ENCODE measurements around the gene WAPL.

The WAPL gene

DNA sequence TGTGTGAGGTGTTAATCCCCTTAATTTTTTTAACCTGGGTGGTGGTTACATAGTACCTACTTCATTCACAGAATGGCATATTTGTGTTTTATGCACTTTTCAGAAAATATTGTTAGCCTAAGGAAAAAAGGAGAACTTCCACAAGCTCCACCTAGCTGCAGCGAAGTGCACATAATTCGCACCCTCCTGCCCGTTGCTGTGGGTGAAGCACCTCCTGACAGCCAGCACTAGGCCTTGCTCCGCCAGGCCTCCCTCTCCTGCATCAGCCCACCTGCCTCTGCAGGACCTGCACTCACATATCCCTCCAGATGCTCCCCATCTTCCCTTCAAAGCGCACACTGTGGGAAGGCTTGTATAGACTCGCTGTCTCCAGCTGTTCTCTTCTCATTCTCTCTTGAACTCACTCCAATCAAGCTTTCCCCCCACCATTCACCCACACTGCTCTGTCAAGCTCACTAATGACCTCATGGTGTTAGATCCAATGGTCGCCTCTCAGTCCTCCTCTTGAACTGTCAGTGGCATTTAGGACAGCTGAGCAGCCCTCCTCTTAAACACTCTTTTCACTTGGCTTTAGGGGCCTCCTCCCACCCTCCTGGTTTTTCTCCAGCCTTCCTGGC, 134.3 kb downstream of the WAPL start:
- DNase-seq = no peak

DNA sequence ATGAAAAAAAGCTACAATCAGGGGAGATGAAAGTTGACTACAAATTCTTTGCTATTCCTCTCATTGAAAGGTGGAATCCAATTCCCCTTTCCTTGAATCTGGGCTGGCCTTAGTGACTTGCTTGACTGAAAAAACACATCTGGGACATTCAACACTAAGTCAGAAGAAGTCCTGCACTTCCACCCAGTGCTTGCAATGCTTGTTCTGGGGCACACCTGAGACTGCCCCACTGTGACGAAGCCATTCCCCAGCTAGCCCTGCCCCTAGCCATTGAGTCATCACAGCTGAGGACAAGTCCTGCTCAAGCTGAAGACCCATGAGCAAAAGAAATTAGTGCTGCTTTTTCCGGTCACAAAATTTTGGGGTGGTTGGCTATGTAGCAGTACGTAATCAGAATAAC, 135.8 kb downstream of the WAPL start:
- DNase-seq = no peak

Data from NCI-H1105 treated with DMSO at 0.1 percent for 48 hours (cell line).